ENCODE data around the gene GSTCD. TPM values are rescaled to one million over a fixed set of nuclear protein-coding genes. Genes with fewer than 3 reads are reported as not detected.
"Not testable (repeated sequence)": the region's sequence is repeated elsewhere in the genome, so short reads cannot be mapped to it uniquely, and the experiment has no call there.

GSTCD gene
- total RNA-seq, 5 donors from 2014 or later (not counting 1 experiment from before 2014, with no cell fraction given) = 5.1 to 7.5 (median 5.2) TPM

- H3K4me1 ChIP-seq (ENCODE audit: control insufficient read depth in 1 of 2, extremely low read depth in 1 of 2, insufficient read depth in 2 of 2, low read length in 2 of 2); H3K27ac ChIP-seq (ENCODE audit: low read length); DNase-seq; H3K4me3 ChIP-seq (ENCODE audit: control insufficient read depth in 1 of 2, extremely low read depth in 1 of 2, low read length in 1 of 2); H3K27ac Mint-ChIP-seq; POLR2A ChIA-PET; ATAC-seq (replicated peaks in 1 of 4); H3K27me3 ChIP-seq (replicated peaks in 1 of 2; ENCODE audit: control insufficient read depth in 2 of 2, extremely low read depth in 1 of 2, insufficient read depth in 2 of 2, low read length in 1 of 2); H3K27me3 Mint-ChIP-seq; H3K9me3 Mint-ChIP-seq; H3K4me3 Mint-ChIP-seq; H3K9me3 ChIP-seq; CTCF ChIA-PET; H3K4me1 Mint-ChIP-seq: not testable (repeated sequence)
- H3K36me3 Mint-ChIP-seq = peaks cover 58% of the 10 kb centered on the region
- WGBS (ENCODE audit: insufficient coverage) = 93% methylated on average over 4 of the region's 5 CpGs
- peaks cover 2 to 43% of the 10 kb centered on the region in 2 donors for H3K36me3 ChIP-seq (ENCODE audit: control insufficient read depth in 2 of 2, extremely low read depth in 1 of 2, insufficient read depth in 1 of 2, low read length in 1 of 2)
Measured at GRCh38 chr4:105694812-105695211, 13.8 kb upstream of the GSTCD start.

GRCh38 chr4:105695832-105696231, 12.8 kb upstream of the GSTCD start:
- H3K4me1 ChIP-seq (ENCODE audit: control insufficient read depth in 1 of 2, extremely low read depth in 1 of 2, insufficient read depth in 2 of 2, low read length in 2 of 2); H3K9me3 ChIP-seq; H3K4me3 Mint-ChIP-seq; DNase-seq; H3K27ac ChIP-seq (ENCODE audit: low read length); H3K4me3 ChIP-seq (ENCODE audit: control insufficient read depth in 1 of 2, extremely low read depth in 1 of 2, low read length in 1 of 2); H3K9me3 Mint-ChIP-seq; H3K27me3 ChIP-seq (replicated peaks in 1 of 2; ENCODE audit: control insufficient read depth in 2 of 2, extremely low read depth in 1 of 2, insufficient read depth in 2 of 2, low read length in 1 of 2); H3K27me3 Mint-ChIP-seq; H3K4me1 Mint-ChIP-seq; CTCF ChIA-PET; H3K27ac Mint-ChIP-seq; ATAC-seq (replicated peaks in 1 of 4): not testable (repeated sequence)
- POLR2A ChIA-PET = interaction anchor here (0.6 to 1.0 kb wide), 2 partner anchors 12 to 501 kb away, joined by 3 read pairs; no protein-coding TSS in a partner anchor
- H3K36me3 Mint-ChIP-seq = peaks cover 53% of the 10 kb centered on the region
- WGBS (ENCODE audit: insufficient coverage) = 93% methylated on average over 4 of the region's 8 CpGs
- H3K36me3 ChIP-seq (ENCODE audit: control insufficient read depth in 2 of 2, extremely low read depth in 1 of 2, insufficient read depth in 1 of 2, low read length in 1 of 2) = peaks cover 2 to 42% of the 10 kb centered on the region in 2 donors

- Mint-ChIP-seq H3K4me1 (peaks cover 8 to 13% (median 9%) of the 10 kb centered on the region in 3 donors), H3K9me3 (no peaks in the 10 kb centered on the region), H3K27me3 (no peaks in the 10 kb centered on the region), H3K36me3 (peaks cover 48% of the 10 kb centered on the region), H3K4me3 (no peak overlapping the region), H3K27ac (no peak overlapping the region)
- Histone ChIP-seq H3K4me3 (ENCODE audit: control insufficient read depth in 1 of 2, extremely low read depth in 1 of 2, low read length in 1 of 2) (no peak overlapping the region), H3K27me3 (replicated peaks in 1 of 2; ENCODE audit: control insufficient read depth in 2 of 2, extremely low read depth in 1 of 2, insufficient read depth in 2 of 2, low read length in 1 of 2) (no peaks in the 10 kb centered on the region), H3K27ac (ENCODE audit: low read length) (no peak overlapping the region), H3K4me1 (ENCODE audit: control insufficient read depth in 1 of 2, extremely low read depth in 1 of 2, insufficient read depth in 2 of 2, low read length in 2 of 2) (no peaks in the 10 kb centered on the region), H3K36me3 (ENCODE audit: control insufficient read depth in 2 of 2, extremely low read depth in 1 of 2, insufficient read depth in 1 of 2, low read length in 1 of 2) (peaks cover 2 to 28% of the 10 kb centered on the region in 2 donors), H3K9me3 (no peaks in the 10 kb centered on the region)
- POLR2A ChIA-PET = no interaction called here
- ATAC-seq (replicated peaks in 1 of 4) (no peak), DNase-seq (no peak)
- CTCF ChIA-PET = no interaction called here
- WGBS (ENCODE audit: insufficient coverage) = no CpG with 5 or more reads among the region's 2 CpGs
Measured at GRCh38 chr4:105698607-105699006, 10.0 kb upstream of the GSTCD start.

- peak overlapping the region; percentile 94 to 98 for H3K27ac Mint-ChIP-seq
- peaks cover 29 to 33% (median 31%) of the 10 kb centered on the region in 3 donors for H3K4me1 Mint-ChIP-seq
- peak overlapping the region; percentile 91 to 99 (median 99) for H3K4me3 Mint-ChIP-seq
- ATAC-seq (replicated peaks in 1 of 4) = no peak
- Histone ChIP-seq H3K9me3 (no peaks in the 10 kb centered on the region), H3K4me3 (ENCODE audit: control insufficient read depth in 1 of 2, extremely low read depth in 1 of 2, low read length in 1 of 2) (peak overlapping the region; percentile 86 to 96), H3K27me3 (replicated peaks in 1 of 2; ENCODE audit: control insufficient read depth in 2 of 2, extremely low read depth in 1 of 2, insufficient read depth in 2 of 2, low read length in 1 of 2) (no peaks in the 10 kb centered on the region), H3K36me3 (ENCODE audit: control insufficient read depth in 2 of 2, extremely low read depth in 1 of 2, insufficient read depth in 1 of 2, low read length in 1 of 2) (no peaks in the 10 kb centered on the region), H3K4me1 (ENCODE audit: control insufficient read depth in 1 of 2, extremely low read depth in 1 of 2, insufficient read depth in 2 of 2, low read length in 2 of 2) (peaks cover 3 to 16% of the 10 kb centered on the region in 2 experiments), H3K27ac (ENCODE audit: low read length) (peak overlapping the region; percentile 52)
- POLR2A ChIA-PET = interaction anchor here in 1 of 2 donors (0.8 to 1.1 kb wide), 2 partner anchors 12 to 563 kb away, joined by 3 read pairs; no protein-coding TSS in a partner anchor
- H3K27me3 Mint-ChIP-seq = no peaks in the 10 kb centered on the region
- no peaks in the 10 kb centered on the region for H3K9me3 Mint-ChIP-seq
- WGBS (ENCODE audit: insufficient coverage) = 10% methylated on average over 2 of the region's 7 CpGs
- DNase-seq = peak in 1 of 35 experiments; percentile 28
- no peaks in the 10 kb centered on the region for H3K36me3 Mint-ChIP-seq
- CTCF ChIA-PET = interaction anchor here (0.6 to 2.1 kb wide), 3 partner anchors 52 to 535 kb away, joined by 7 to 11 read pairs (median 8); partner anchors contain the start of gene PPA2 (in 1 of the 2)
Measured at GRCh38 chr4:105707782-105708180, 803 bp upstream of the GSTCD start.

GRCh38 chr4:105709081-105709450, 482 bp downstream of the GSTCD start:
- H3K36me3 Mint-ChIP-seq = no peaks in the 10 kb centered on the region
- Histone ChIP-seq H3K36me3 (ENCODE audit: control insufficient read depth in 2 of 2, extremely low read depth in 1 of 2, insufficient read depth in 1 of 2, low read length in 1 of 2) (no peaks in the 10 kb centered on the region), H3K27me3 (replicated peaks in 1 of 2; ENCODE audit: control insufficient read depth in 2 of 2, extremely low read depth in 1 of 2, insufficient read depth in 2 of 2, low read length in 1 of 2) (no peaks in the 10 kb centered on the region), H3K4me1 (ENCODE audit: control insufficient read depth in 1 of 2, extremely low read depth in 1 of 2, insufficient read depth in 2 of 2, low read length in 2 of 2) (peaks cover 3 to 16% of the 10 kb centered on the region in 2 experiments), H3K27ac (ENCODE audit: low read length) (peak overlapping the region; percentile 52), H3K4me3 (ENCODE audit: control insufficient read depth in 1 of 2, extremely low read depth in 1 of 2, low read length in 1 of 2) (peak overlapping the region; percentile 86 to 96), H3K9me3 (no peaks in the 10 kb centered on the region)
- WGBS (ENCODE audit: insufficient coverage) = 0% methylated on average over 3 of the region's 11 CpGs
- ChIA-PET CTCF (interaction anchor here in 1 of 2 donors (0.6 kb wide), 1 partner anchor 238 kb away, joined by 3 read pairs; no protein-coding TSS in a partner anchor), POLR2A (no interaction called here)
- peak in 9 of 35 experiments; percentile 0 to 32 (median 2) for DNase-seq
- H3K4me3 Mint-ChIP-seq = peak overlapping the region; percentile 91 to 99 (median 99)
- peak; percentile 25 to 29 (median 28) for ATAC-seq (replicated peaks in 1 of 4)
- peaks cover 31 to 33% (median 31%) of the 10 kb centered on the region in 3 donors for H3K4me1 Mint-ChIP-seq
- no peaks in the 10 kb centered on the region for H3K9me3 Mint-ChIP-seq
- H3K27me3 Mint-ChIP-seq = no peaks in the 10 kb centered on the region
- H3K27ac Mint-ChIP-seq = peak overlapping the region; percentile 65 to 78

GRCh38 chr4:105710012-105710600, 1.5 kb downstream of the GSTCD start:
- no peaks in the 10 kb centered on the region for H3K36me3 ChIP-seq (ENCODE audit: control insufficient read depth in 2 of 2, extremely low read depth in 1 of 2, insufficient read depth in 1 of 2, low read length in 1 of 2)
- Mint-ChIP-seq H3K27me3 (no peaks in the 10 kb centered on the region), H3K27ac (no peak overlapping the region), H3K36me3 (no peaks in the 10 kb centered on the region), H3K4me3 (peak overlapping the region; percentile 91 to 99 (median 99)), H3K4me1 (peaks cover 31 to 33% (median 32%) of the 10 kb centered on the region in 3 donors), H3K9me3 (no peaks in the 10 kb centered on the region)
- DNase-seq = no peak
- CTCF ChIA-PET = interaction anchor here (0.7 to 2.2 kb wide), 2 partner anchors 9 to 236 kb away, joined by 6 to 12 read pairs; partner anchors contain the start of gene PPA2 (in 1 of the 2)
- H3K4me3 ChIP-seq (ENCODE audit: control insufficient read depth in 1 of 2, extremely low read depth in 1 of 2, low read length in 1 of 2) = no peak overlapping the region
- no peaks in the 10 kb centered on the region for H3K27me3 ChIP-seq (replicated peaks in 1 of 2; ENCODE audit: control insufficient read depth in 2 of 2, extremely low read depth in 1 of 2, insufficient read depth in 2 of 2, low read length in 1 of 2)
- ATAC-seq (replicated peaks in 1 of 4) = no peak
- H3K9me3 ChIP-seq = no peaks in the 10 kb centered on the region
- POLR2A ChIA-PET = interaction anchor here (0.6 to 0.7 kb wide), 3 partner anchors 9 to 36 kb away, joined by 3 to 16 read pairs (median 7); no protein-coding TSS in a partner anchor
- H3K4me1 ChIP-seq (ENCODE audit: control insufficient read depth in 1 of 2, extremely low read depth in 1 of 2, insufficient read depth in 2 of 2, low read length in 2 of 2) = peaks cover 3 to 16% of the 10 kb centered on the region in 2 experiments
- 100% methylated on average over 3 of the region's 16 CpGs for WGBS (ENCODE audit: insufficient coverage)
- H3K27ac ChIP-seq (ENCODE audit: low read length) = no peak overlapping the region
